Stimulated activated CD4-positive, alpha-beta T cell treated with anti-CD3 and anti-CD28 coated beads, Interleukin-15, amount 100 ng/mL, for 48 hours (primary cell): ENCODE data around the gene CD33.
"Not testable (repeated sequence)": the region's sequence is repeated elsewhere in the genome, so short reads cannot be mapped to it uniquely, and the experiment has no call there.

ENCODE experiments used
- DNase-seq, 2 donors: peaks; one replicate each; pipeline ENCODE4 v3.0.0-alpha.2; 2020; ENCODE audit warnings: low read depth in 2 of 2

Gene CD33

GRCh38 chr19:51224898-51225393 lies at the start of gene CD33:
Gene CD33 (plus strand): TSS chr19:51225080. CDS start chr19:51225119, 39 bp downstream.
- DNase-seq, result not testable (repeated sequence)

DNA sequence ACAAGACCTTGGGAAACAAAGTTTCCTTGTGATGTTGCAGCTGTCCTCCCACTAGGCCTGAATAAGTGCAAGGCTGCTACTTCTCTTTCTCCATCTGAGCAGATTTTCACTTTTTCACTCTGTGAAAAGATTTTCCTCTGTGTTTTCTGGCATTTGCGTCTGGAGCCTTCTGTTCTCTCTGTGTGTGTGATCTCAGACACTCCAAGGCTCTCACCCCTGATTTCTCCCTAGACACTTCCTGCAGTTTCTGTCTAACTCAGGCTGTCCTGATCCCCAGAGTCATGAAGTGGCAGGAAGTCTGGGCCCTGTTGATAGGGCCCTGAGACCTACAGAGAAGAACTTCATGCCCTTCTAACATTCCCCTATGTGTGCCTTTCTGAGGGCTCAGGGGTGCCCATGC lies 45.6 kb upstream of the CD33 start:
- DNase-seq, result no peak

- no peak for DNase-seq
These were observed 43.4 kb upstream of the CD33 start for GRCh38 chr19:51181377-51181912.

- DNase-seq, result no peak
These were observed 42.9 kb upstream of the CD33 start for GRCh38 chr19:51181913-51182419.

GRCh38 chr19:51183629-51184028 lies 41.3 kb upstream of the CD33 start:
- DNase-seq, result no peak

GRCh38 chr19:51185069-51185867 lies 39.6 kb upstream of the CD33 start:
- no peak for DNase-seq

GRCh38 chr19:51185868-51186215 lies 39.0 kb upstream of the CD33 start:
- DNase-seq, result no peak

GRCh38 chr19:51186323-51186722 lies 38.6 kb upstream of the CD33 start:
- DNase-seq, result no peak

DNA sequence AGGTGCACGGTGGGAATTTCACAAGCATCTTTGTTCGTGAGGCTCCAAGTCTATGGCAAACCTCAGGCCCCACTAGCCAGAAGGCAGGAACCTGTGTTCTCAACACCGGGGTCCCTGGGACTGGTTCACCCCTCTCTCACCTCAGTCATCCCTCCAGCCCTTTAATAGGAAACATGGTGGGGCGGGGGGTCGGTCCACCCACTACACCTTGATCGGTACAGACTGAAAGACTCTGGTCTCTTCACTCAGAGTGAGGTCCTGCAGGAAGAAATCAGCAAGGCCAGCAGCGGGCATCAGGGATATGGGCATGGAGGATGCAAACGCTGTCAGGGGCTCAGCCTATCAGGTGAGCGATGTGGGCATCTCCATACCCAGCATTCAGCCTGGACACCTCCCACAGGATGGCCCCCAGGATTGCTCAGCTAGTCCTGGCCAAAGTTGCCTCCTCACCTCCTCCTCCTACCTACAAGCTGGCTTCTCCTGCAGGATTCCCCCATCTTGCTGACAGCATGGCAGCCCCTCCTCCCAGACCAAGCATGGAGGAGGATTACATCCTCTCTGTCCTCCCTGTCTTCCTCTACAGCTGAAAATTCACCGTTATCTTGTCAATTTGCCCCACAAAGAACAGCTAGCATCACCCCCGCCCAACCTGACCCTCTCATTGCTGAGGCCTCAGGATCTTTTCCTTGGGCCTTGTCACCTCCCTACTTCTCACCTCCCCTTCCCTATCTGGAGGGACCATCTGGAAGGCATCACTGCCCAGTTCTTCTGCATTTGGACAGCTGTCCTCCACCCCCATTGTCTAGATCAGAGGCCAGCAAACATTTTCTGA lies 37.3 kb upstream of the CD33 start:
- no peak for DNase-seq

GRCh38 chr19:51188227-51188559 lies 36.7 kb upstream of the CD33 start:
- DNase-seq, result no peak

GRCh38 chr19:51192689-51193088 lies 32.2 kb upstream of the CD33 start:
- DNase-seq, result no peak

- no peak for DNase-seq
These were observed 30.2 kb upstream of the CD33 start for GRCh38 chr19:51194527-51195315.

GRCh38 chr19:51195316-51195586 lies 29.6 kb upstream of the CD33 start:
- DNase-seq, result no peak

GRCh38 chr19:51195616-51196015 lies 29.3 kb upstream of the CD33 start:
- no peak for DNase-seq

DNA sequence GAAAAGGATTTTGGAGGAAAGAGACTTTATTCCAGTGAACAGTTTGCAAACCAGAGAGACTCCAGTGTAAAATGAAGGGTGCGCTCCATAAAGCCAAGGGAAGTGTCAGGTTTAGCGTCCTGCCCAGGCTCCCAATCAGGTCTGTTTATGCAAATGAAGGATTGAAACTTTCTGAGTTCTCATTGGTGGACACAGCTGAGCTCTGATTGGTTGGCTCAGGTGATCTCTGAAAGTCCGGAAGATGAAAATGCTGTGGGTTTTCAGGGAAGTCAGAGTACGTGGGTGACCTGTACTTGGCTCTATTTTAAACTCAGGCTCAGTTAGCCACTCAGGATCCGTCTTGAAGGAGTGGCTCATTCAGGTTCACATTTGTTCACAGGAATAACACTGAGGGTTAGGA lies 28.7 kb upstream of the CD33 start:
- DNase-seq, result no peak

DNA sequence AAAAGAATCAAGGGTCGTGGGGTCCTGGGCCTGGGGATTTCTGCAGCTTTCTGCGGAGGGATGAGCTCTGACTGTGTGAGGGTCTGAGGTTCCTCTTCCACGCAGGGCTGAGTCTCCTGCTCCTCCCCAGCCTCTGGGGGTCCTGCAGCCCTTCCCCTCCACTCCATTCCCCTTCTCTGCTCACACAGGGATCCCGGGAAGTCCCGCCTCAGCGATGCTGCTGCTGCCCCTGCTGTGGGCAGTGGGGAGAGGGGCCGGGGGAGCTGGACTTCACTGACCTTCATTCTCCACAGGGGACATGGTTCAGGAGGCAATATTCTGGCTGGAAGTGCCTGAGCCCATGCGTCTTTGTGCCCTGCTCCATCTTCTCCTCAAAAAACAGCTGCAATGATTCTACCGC lies 26.2 kb upstream of the CD33 start:
- no peak for DNase-seq

DNA sequence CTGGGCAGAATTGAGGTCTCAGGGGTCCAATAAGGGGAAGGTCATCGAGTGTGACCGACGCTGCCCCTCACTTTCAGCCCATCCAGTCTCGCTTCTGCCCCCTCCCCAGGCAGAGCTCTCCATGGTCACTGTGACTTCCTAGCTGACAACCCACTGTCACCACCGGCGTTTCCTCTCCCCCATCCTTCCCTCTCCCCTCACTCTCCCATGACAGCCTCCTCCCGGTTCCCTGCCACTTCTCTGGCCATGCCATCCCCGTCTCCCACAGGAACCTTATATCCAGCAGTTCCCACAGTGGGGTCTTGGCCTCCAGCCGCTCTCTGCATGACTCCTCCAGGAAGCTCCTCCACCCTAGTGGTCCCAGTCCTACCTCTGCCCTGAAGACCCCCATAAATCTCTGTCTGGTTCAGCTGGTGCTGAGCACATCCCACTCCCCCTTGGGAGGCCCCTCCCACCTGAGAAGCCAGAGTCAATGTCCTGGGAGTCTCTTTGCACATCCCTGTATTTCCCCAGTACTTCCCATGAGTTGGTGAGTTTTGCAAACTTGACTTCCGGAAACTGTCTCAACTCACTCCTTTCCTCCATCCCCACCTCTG lies 24.7 kb upstream of the CD33 start:
- no peak for DNase-seq

DNA sequence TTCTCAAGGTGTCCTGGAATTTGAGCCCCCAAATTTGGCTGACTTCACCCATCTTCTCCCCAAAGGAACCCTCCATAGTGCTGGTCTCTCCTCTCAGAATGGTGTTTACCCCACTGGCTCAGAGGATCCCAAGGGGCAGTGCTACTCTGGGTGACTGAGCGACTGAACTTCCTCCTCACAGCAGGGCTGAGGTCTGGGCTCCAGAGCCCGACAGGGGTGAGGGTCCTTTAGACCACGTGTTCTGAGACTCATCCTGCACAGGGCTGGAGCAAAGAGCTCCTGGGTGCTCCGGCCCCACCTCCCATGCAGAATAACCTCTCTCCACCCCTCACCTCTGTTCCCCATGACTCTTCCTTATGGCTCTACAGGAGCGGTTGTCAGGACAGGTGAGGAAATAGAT lies 23.2 kb upstream of the CD33 start:
- no peak for DNase-seq

DNA sequence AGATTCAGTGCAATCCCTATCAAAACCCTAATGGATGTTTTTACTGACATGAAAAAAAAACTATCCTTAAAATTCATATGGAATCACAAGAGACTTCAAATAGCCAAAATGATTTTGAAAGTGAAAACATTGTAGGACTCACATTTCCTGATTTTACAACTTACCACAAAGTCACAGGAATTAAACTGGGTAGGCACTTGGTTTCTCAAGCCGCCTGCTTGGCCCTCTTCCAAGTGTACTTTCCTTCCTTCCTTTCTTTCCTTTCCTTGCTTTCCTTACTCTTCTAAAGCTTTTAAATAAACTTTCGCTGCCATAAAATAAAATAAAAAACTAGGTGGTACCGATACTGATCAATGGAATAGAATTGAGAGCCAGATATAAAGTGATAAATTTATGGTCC lies 21.0 kb upstream of the CD33 start:
- no peak for DNase-seq

DNA sequence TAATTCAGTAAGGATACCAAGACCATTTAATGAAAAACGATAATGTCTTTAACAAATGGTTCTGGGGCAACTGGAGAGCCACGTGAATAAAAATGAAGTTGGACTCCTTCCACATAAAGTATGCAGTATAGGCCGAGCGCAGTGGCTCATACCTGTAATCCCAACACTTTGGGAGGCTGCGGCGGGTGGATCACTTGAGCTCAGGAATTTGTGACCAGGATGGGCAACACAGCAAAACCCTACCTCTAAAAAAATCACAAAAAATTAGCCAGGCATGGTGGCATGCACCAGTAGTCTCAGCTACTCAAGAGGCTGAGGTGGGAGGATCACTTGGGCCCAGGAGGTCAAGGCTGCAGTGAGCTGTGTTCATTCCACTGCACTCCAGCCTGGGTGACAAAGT lies 20.6 kb upstream of the CD33 start:
- no peak for DNase-seq

DNA sequence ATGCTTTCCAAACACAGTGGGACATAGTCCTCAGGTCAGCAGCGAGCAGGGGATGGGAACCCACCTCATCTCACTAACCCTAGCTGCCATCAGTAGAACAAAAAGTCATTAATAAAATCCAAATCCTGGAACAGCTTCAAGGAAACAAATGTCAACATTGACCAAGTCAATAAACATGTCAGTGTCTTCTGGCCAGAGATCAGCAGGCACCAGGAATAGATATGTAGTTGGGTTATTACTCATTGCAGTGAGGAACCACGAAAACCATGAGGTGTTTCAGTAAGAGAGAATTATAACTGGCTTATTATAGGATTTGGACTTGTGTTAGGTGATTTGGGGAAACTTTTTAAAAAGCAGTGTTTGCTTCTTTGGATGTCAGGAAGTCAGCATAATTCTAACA lies 17.1 kb upstream of the CD33 start:
- no peak for DNase-seq
